ENCODE measurements around the gene ORC4.

The ORC4 gene

DNA sequence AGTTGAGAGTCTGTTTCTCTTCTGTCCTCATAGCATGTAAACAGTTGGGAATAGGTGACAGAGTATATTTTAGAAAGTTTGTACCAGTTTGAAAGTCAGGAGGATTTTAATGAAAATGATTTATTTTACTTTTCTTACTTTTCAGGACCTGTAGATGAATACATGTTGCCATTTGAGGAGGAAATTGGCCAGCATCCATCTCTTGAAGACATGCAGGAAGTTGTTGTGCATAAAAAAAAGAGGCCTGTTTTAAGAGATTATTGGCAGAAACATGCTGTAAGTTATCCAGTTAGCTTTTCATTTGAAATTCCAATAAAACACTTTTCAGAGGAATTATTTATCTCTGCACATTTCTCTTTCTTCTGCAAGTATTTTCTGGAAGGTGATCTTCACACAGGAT lies 94.7 kb downstream of the ORC4 start:
- no peaks in the 10 kb centered on the region for H3K9me3 Mint-ChIP-seq
- TF ChIP-seq, protein P1, sequence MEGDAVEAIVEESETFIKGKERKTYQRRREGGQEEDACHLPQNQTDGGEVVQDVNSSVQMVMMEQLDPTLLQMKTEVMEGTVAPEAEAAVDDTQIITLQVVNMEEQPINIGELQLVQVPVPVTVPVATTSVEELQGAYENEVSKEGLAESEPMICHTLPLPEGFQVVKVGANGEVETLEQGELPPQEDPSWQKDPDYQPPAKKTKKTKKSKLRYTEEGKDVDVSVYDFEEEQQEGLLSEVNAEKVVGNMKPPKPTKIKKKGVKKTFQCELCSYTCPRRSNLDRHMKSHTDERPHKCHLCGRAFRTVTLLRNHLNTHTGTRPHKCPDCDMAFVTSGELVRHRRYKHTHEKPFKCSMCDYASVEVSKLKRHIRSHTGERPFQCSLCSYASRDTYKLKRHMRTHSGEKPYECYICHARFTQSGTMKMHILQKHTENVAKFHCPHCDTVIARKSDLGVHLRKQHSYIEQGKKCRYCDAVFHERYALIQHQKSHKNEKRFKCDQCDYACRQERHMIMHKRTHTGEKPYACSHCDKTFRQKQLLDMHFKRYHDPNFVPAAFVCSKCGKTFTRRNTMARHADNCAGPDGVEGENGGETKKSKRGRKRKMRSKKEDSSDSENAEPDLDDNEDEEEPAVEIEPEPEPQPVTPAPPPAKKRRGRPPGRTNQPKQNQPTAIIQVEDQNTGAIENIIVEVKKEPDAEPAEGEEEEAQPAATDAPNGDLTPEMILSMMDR (IDR thresholded peaks at IDR 0.05; ENCODE audit: unreplicated experiment in 3 of 3): no peak
- H3K27ac Mint-ChIP-seq: peak overlapping the region; percentile 49 to 66 (median 56)
- no peaks in the 10 kb centered on the region for H3K27me3 Mint-ChIP-seq (ENCODE audit: low read depth)
- peaks cover 26% of the 10 kb centered on the region for H3K4me1 Mint-ChIP-seq
- H3K4me3 Mint-ChIP-seq: no peak overlapping the region
- H3K36me3 Mint-ChIP-seq (ENCODE audit: low read depth): peaks cover 59% of the 10 kb centered on the region

DNA sequence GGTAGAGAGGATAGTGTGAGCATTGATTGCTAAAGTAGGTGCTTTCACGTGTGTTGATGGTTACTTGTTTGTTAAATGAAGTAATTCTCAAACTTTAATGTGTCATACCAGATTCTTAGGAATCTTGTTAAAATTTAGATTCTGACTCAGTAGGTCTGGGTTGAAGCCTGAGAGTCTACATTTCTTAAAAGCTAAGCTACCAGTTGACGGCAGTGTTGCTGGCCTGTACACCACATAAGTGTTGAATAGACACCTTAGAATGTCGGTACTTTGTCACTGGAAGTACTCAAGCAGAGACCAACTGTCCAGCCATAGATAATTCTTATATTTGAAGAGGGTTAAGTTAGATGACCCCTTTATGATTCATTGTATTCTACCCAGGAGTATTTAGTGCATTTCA lies 95.9 kb downstream of the ORC4 start:
- Mint-ChIP-seq H3K4me3 (no peak overlapping the region), H3K27ac (peak overlapping the region in 2 of 3 experiments; percentile 45 to 49), H3K4me1 (peaks cover 26% of the 10 kb centered on the region), H3K36me3 (ENCODE audit: low read depth) (peaks cover 53% of the 10 kb centered on the region), H3K9me3 (no peaks in the 10 kb centered on the region), H3K27me3 (ENCODE audit: low read depth) (no peaks in the 10 kb centered on the region)
- TF ChIP-seq, protein P1 (IDR thresholded peaks at IDR 0.05; ENCODE audit: unreplicated experiment in 3 of 3): no peak

DNA sequence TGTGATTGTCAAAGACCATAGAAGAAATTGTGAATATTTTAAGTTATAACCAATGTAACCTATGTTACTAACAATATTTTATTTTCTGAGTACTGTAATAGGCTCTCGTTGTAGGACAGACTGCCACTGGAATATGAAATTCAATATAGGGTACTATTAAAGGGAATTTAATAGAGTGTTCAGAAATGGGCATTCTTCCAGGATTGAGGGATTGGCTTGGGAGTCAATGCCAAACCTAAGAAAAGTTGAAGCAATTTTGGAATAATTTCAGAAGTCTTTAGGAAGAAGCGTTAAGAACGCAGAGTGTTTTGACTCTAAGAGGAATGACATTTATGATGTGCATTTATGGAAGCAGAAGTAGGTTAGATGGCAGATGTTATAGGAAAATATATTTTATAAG lies 96.7 kb downstream of the ORC4 start:
- Mint-ChIP-seq H3K27me3 (ENCODE audit: low read depth) (no peaks in the 10 kb centered on the region), H3K4me3 (no peak overlapping the region), H3K36me3 (ENCODE audit: low read depth) (peaks cover 59% of the 10 kb centered on the region), H3K27ac (peak overlapping the region in 1 of 3 experiments; percentile 49), H3K9me3 (no peaks in the 10 kb centered on the region), H3K4me1 (peaks cover 32% of the 10 kb centered on the region)
- TF ChIP-seq, protein P1 (IDR thresholded peaks at IDR 0.05; ENCODE audit: unreplicated experiment in 3 of 3): no peak

- Mint-ChIP-seq H3K27me3 (ENCODE audit: low read depth) (no peaks in the 10 kb centered on the region), H3K27ac (peak overlapping the region; percentile 30 to 75 (median 62)), H3K36me3 (ENCODE audit: low read depth) (peaks cover 38% of the 10 kb centered on the region), H3K4me3 (no peak overlapping the region), H3K4me1 (peaks cover 44% of the 10 kb centered on the region), H3K9me3 (no peaks in the 10 kb centered on the region)
- TF ChIP-seq, protein P1 (IDR thresholded peaks at IDR 0.05; ENCODE audit: unreplicated experiment in 3 of 3): no peak
Measured at GRCh38 chr2:147917161-147917560, 103.4 kb downstream of the ORC4 start.

- TF ChIP-seq, protein P1 (IDR thresholded peaks at IDR 0.05; ENCODE audit: unreplicated experiment in 3 of 3): no peak
- Mint-ChIP-seq H3K36me3 (ENCODE audit: low read depth) (peaks cover 37% of the 10 kb centered on the region), H3K9me3 (no peaks in the 10 kb centered on the region), H3K27me3 (ENCODE audit: low read depth) (no peaks in the 10 kb centered on the region), H3K27ac (peak overlapping the region; percentile 30 to 75 (median 62)), H3K4me1 (peaks cover 48% of the 10 kb centered on the region), H3K4me3 (no peak overlapping the region)
Measured at GRCh38 chr2:147916723-147917122, 103.8 kb downstream of the ORC4 start.

GRCh38 chr2:147916067-147916466 lies 104.5 kb downstream of the ORC4 start:
- peaks cover 30% of the 10 kb centered on the region for H3K36me3 Mint-ChIP-seq (ENCODE audit: low read depth)
- H3K4me3 Mint-ChIP-seq: no peak overlapping the region
- H3K9me3 Mint-ChIP-seq: no peaks in the 10 kb centered on the region
- H3K27me3 Mint-ChIP-seq (ENCODE audit: low read depth): no peaks in the 10 kb centered on the region
- peaks cover 54% of the 10 kb centered on the region for H3K4me1 Mint-ChIP-seq
- TF ChIP-seq, protein P1 (IDR thresholded peaks at IDR 0.05; ENCODE audit: unreplicated experiment in 3 of 3): no peak
- peak overlapping the region; percentile 30 to 75 (median 62) for H3K27ac Mint-ChIP-seq

All from nephron (organoid).